ENCODE measurements around the gene C15orf61.

Gene C15orf61

DNA sequence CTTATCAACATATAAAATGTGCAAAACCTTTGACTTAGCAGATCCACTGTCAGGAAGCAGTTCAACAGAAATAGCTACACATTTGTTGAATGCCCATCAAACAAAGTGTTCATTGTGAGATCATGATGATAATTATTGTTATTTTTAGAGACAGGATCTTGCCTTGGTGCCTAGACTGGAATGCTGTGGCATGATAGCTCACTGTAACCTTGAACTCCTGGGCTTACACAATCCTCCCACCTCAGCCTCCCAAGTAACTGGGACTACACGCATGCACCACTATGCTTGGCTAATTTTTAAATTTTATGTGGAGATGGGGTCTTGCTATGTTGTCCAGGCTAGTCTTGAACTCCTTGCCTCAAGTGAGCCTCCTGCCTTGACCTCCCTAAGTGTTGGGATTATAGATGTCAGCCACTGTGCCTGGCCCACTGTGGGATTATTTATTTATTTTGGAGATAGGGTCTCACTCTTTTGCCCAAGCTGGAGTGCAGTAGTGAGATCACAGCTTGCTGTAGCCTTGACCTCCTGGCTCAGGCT is 30.3 kb downstream of the C15orf61 start:
- no peak for DNase-seq

DNA sequence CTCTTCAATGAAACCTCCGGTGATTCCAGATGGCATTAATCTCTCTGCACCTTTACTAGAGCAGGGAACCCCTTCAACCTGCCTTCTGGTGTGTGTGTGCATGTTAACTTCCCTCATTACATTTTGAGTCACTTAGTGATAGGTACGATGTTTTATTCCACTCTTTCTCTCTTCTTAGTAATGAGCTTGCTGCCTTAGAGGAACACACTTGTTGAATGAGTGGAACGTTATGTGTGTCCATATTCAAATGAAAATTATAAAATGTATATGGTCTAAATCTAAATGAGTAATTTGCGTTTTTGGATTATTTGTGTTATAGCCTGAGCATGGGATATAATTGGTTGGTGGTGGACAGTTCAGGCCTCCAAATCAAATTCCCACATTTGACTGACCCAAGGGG is 33.6 kb downstream of the C15orf61 start:
- no peak for DNase-seq

- no peak for DNase-seq
These were observed 36.1 kb downstream of the C15orf61 start for GRCh38 chr15:67556976-67557570.

GRCh38 chr15:67558502-67558901 is 37.6 kb downstream of the C15orf61 start:
- DNase-seq = no peak

DNA sequence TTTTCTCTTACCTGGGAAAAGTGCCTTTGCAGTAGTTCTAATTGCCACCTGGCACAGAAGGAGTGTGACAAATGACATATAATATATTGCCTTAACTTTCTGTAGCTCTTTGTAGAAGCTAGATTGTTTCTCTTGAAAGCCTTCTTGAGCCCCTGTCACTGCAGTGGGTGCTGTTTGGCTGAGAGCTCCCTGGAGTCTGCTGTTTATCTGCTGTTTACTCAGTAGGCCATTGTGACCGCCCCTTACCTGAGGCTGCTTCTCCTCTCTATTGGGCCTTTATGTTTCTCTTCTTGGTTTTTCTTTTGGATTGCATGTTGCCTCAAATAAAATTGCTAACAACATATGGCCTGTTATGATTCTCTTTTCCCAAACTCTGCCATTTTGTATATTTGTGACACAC is 38.2 kb downstream of the C15orf61 start:
- no peak for DNase-seq

GRCh38 chr15:67559576-67559975 is 38.6 kb downstream of the C15orf61 start:
- no peak for DNase-seq

- DNase-seq = no peak
These were observed 39.4 kb downstream of the C15orf61 start for GRCh38 chr15:67560320-67560719.

DNA sequence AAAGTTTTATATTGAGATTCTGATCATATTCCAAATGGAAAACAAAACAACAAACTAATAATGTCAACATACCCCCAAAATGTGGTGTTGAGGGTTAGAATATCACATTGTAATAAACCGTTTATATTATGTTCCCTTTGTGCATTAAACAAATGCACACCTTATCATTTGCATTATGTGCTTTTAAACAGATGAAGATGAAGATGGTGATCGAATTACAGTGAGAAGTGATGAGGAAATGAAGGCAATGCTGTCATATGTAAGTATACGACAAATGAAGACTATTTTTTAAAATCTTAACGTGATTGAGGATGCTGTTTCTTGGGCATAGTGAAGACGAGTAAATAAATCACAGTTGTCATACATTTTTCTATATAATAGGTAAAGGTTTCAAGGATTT is 42.2 kb downstream of the C15orf61 start:
- no peak for DNase-seq

DNA sequence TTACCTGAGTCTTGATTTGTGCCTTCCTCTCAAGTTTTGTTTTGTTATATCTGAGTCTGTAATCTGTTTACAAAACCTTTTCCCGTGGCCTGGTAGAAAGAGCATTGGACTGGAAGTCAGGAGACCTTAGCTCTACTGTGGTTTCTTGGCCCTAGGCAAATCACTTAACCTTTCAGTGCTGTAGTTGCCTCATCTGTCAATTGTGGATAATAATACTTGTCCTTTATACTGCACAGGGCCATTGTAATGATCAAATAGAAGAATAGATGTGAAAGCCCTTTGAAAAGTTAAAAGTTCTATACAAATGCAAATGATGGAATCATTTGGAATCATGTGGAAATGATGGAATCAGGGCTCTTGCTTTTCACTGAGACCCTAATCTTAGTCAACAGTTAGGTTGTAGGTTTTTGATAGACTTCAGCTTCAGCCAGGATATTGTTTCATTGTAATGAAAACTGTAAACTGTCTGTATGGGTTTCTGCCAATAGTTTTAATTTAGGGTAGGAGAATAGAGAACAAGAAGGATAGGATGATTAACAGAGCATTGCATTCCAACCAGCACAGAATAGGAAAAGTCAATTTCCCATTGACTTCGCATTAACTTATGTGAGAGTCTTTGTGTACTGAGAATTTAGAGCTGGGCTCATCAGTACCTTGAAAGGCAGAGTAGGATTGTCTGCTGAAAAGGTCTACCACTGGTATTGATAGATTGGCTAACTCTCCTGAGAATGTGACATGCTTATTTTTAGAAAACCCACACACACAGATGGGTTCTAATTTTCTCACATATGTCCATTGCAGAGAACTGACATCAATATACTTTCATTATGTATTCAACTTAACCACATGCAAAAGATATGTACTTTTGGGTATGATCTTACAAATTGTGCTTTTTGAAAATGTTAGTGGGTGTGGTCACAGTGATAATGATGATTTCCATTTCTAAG is 43.4 kb downstream of the C15orf61 start:
- DNase-seq = no peak

DNA sequence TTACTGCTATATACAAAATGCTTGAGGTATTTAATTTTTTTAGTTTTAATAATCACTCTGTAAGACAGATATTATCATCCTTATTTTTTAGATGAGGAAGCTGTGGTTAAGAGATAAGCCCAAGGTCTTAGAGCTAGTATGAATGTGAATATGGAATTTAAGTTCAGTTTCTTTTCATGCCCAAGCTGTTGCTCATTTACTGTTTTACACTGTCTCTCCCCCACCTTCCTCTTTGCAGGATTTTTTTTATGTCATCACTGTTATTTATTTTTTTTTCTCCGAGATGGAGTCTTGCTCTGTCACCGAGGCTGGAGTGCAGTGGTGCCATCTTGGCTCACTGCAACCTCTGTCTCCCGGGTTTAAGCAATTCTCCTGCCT is 44.0 kb downstream of the C15orf61 start:
- no peak for DNase-seq

GRCh38 chr15:67569668-67570067 is 48.7 kb downstream of the C15orf61 start:
- DNase-seq = no peak

DNA sequence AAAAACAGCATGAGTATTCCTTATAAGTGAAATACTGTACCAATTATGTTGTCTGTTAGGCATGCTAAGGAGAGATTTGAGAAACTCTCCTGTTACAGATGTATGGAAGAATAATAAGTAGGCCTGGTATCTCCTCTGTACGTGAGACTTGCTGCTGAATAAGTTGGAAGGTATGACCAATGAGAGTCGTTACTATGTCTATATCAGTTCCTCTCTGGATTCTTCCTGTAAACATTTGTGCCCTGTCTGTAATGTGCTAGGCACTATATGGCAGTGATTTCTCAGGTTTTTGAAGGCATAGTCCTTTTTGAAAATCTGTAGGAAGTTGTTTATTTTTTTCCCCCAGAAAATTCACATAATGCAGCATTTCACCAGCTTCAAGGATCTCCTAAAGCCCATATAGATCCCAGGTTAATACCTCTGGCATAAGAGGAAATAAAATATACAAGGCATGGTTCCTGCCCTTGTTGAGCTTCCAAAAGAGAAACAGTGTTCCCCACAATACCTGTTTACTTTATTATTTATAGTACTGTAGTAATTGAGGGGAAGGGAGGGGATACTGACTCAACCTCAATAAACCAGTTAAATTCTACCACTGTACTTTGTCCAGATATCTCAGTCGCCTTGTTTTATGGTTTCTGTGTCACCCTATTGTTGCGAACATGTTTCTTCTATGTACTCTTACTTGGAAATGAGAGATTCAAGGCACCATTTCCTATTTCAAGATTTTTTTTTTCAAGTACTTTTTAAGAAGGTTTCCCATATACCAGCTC is 50.1 kb downstream of the C15orf61 start:
- no peak for DNase-seq

DNA sequence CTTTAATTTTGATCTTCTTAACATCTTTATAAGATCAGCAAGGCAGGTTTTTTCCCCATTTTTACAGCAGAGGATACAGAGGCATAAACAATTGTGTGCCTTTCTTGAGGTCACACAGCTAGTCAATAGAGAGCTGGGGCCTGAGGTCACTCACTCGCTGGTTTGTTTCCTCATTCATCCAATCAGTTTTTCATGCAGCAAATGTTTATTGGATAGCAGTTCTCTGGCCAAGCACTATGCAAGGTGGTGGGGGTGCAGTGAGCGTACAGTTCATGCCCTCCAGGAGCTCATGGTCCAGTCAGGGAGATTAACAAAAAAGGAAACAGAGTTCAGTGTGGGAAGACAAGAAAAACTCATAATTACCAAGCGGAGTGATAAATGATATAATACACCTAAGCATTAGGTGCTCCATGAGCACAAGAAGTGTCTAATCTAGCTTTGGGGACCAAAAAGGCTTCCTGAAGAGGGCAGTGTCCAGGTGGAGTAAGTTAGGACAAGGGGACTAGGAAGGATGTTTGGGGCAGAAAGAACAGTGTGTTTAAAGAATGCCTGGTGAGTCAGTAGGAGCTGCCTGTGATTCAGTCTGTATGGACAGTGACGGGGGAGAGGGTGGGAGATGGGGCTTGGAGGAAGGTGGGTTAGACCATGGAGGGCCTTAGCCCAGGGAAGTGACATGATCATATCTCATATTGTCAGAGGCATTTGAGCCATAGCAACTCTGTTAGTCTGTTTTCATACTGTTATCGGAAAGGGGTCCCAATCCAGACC is 50.9 kb downstream of the C15orf61 start:
- DNase-seq = no peak

DNA sequence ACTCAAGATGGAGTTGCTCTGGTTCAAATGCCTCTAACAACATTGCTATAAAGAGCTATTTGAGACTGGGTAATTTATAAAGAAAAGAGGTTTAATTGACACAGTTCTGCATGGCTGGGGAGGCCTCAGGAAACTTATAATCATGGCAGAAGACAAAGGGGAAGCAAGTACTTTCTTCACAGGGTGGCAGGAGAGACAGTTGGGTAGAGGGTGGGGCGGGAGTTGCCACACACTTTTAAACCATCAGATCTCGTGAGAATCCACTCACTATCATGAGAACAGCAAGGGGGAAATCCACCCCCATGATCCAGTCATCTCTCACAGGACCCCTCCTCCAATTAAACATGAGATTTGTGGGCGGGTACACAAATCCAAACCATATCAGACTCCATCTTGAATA is 52.3 kb downstream of the C15orf61 start:
- DNase-seq = no peak

DNA sequence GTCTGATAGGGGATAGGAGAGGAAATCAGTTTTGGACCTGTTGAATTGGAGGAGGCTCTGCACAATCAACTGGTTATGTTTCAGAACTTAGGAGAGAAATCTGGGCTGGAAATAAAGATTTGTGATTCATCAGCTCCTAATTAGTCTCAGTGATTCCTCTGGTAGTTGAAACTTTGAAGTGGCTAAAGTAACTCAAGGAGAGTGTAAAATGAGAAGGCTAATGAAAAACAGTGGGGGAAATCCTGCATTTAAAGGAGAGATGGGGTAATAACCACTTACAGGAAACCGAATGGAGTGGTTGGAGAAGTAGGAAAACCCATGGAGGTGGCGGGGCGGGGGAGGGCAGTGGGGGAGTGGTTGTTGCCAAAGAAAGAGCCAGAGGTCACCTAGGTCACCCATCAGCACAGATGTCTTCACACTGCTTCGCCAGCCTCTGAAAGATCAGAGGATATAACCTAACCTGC is 54.1 kb downstream of the C15orf61 start:
- no peak for DNase-seq

GRCh38 chr15:67578020-67578600 is 57.2 kb downstream of the C15orf61 start:
- DNase-seq = no peak

DNA sequence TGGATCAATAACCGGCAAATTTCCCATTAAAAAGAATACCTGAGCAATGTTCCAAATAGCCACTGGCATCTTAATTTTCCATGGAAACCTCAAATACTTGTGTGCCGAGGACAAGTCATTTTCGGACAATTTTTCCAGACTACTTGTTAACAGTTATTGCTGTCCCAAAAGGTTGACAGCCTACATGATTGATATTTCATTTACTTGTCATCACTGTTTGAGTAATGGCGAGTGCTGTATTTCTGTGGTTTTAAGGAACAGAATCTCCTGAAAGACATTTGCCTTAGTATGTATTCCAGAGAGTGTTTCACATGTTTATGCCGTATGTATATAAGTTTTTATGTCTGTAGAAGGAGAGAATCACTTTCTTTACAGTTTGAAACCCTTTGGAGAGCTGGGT is 58.2 kb downstream of the C15orf61 start:
- no peak for DNase-seq

All from CD4-positive, alpha-beta T cell treated with Interleukin-4 for 4 hours (primary cell).